IPS-20b (cell line): ENCODE measurements around the gene BBS9.

ENCODE experiments used
- H3K27ac ChIP-seq: one replicate; pipeline ENCODE4 v1.5.1; 2013; ENCODE audit warnings: low read length
- H3K27me3 ChIP-seq: 2 replicates; pipeline ENCODE4 v1.6.1; 2013; ENCODE audit warnings: mild to moderate bottlenecking, low read length, inconsistent platforms; ENCODE audit not compliant: insufficient read depth
- H3K36me3 ChIP-seq: 2 replicates; pipeline ENCODE4 v1.6.1; 2013; ENCODE audit warnings: low read depth, mild to moderate bottlenecking, inconsistent platforms, low read length, moderate library complexity; ENCODE audit not compliant: insufficient read depth
- H3K4me1 ChIP-seq: 2 replicates; pipeline ENCODE4 v1.6.1; 2013; ENCODE audit warnings: mild to moderate bottlenecking, control low read depth, inconsistent platforms, low read length, moderate library complexity; ENCODE audit not compliant: insufficient read depth
- H3K4me3 ChIP-seq: 2 replicates; pipeline ENCODE4 v1.5.1; 2013; ENCODE audit warnings: mild to moderate bottlenecking, low read length, inconsistent platforms
- H3K9ac ChIP-seq: 2 replicates; pipeline ENCODE4 v1.6.1; 2013; ENCODE audit warnings: low read depth, mild to moderate bottlenecking, inconsistent platforms, low read length, moderate library complexity
- H3K9me3 ChIP-seq: 2 replicates; pipeline ENCODE4 v1.6.1; 2013; ENCODE audit warnings: mild to moderate bottlenecking, low read depth, low read length, inconsistent platforms; ENCODE audit not compliant: insufficient read depth

The BBS9 gene

GRCh38 chr7:33646166-33646565 is 516.8 kb downstream of the BBS9 start:
- no peaks in the 10 kb centered on the region for H3K36me3 ChIP-seq
- H3K4me1 ChIP-seq, result no peaks in the 10 kb centered on the region
- H3K4me3 ChIP-seq, result no peak overlapping the region
- H3K9me3 ChIP-seq, result no peaks in the 10 kb centered on the region
- no peak overlapping the region for H3K9ac ChIP-seq
- H3K27ac ChIP-seq, result no peak overlapping the region
- no peaks in the 10 kb centered on the region for H3K27me3 ChIP-seq

DNA sequence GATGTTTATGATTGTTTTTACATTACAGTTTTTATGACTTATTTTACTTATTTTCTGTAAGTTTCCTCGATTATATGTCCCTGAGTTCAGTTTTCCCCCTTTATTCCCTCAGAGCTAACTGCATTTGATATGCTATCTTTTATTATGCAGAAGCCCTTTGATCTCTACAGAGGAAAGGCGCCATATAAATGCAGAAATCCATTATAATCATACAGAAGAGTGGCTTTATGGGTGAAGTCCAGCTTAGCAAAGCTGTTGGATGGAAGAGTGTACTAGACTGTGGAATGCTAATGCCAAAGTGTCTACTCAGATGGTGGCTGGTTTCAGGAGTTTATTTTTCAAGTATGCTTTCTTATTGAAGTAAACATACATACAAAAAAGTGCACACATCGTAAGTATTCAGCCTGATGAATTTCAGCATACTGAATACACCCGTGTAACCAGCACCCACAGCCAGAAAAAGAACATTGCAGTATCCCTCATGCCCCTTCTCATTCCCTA is 517.6 kb downstream of the BBS9 start:
- H3K9ac ChIP-seq, result no peak overlapping the region
- H3K27ac ChIP-seq, result no peak overlapping the region
- H3K36me3 ChIP-seq, result no peaks in the 10 kb centered on the region
- H3K27me3 ChIP-seq, result no peaks in the 10 kb centered on the region
- no peak overlapping the region for H3K4me3 ChIP-seq
- no peaks in the 10 kb centered on the region for H3K9me3 ChIP-seq
- no peaks in the 10 kb centered on the region for H3K4me1 ChIP-seq

GRCh38 chr7:33649476-33650441 is 520.4 kb downstream of the BBS9 start:
- Histone ChIP-seq H3K4me1 (no peaks in the 10 kb centered on the region), H3K27ac (no peak overlapping the region), H3K36me3 (no peaks in the 10 kb centered on the region)

GRCh38 chr7:33650828-33651227 is 521.5 kb downstream of the BBS9 start:
- no peak overlapping the region for H3K27ac ChIP-seq
- H3K9ac ChIP-seq, result no peak overlapping the region
- H3K4me3 ChIP-seq, result no peak overlapping the region
- no peaks in the 10 kb centered on the region for H3K27me3 ChIP-seq
- H3K36me3 ChIP-seq, result no peaks in the 10 kb centered on the region
- no peaks in the 10 kb centered on the region for H3K4me1 ChIP-seq
- H3K9me3 ChIP-seq, result no peaks in the 10 kb centered on the region

More at GRCh38 chr7:33649476-33650441, 520.4 kb downstream of the BBS9 start:
- Histone ChIP-seq H3K9ac (no peak overlapping the region), H3K9me3 (no peaks in the 10 kb centered on the region), H3K27me3 (no peaks in the 10 kb centered on the region), H3K4me3 (no peak overlapping the region)

DNA sequence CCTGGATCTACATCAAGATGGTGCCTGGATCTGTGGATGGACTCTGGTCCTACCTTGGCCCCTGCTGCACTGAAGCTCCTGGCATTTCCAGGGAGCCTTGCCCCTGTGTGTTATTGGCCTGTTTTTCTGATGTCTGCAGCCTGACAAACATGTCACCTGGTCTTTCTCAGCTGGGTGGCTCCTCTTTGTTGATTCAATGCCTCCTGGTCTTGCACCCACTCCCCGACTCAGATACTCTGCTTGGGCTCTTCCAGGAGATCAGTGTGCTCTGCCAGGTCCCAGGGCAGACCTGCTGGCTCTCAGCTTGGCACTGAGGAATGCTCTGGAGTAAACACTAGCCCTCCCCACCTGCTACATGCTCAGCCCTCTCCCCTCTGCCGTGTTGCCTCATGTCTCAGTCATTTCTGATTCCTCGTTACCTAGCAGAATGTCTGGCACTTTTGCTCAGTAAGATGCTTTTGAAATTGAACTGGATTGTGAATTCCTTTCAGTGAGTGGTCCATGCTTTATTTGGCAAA is 522.7 kb downstream of the BBS9 start:
- H3K27ac ChIP-seq, result no peak overlapping the region
- H3K4me1 ChIP-seq, result no peaks in the 10 kb centered on the region

GRCh38 chr7:33654676-33655075 is 525.3 kb downstream of the BBS9 start:
- H3K9ac ChIP-seq, result no peak overlapping the region
- no peaks in the 10 kb centered on the region for H3K36me3 ChIP-seq
- H3K4me1 ChIP-seq, result no peaks in the 10 kb centered on the region
- no peaks in the 10 kb centered on the region for H3K27me3 ChIP-seq
- H3K27ac ChIP-seq, result no peak overlapping the region
- no peak overlapping the region for H3K4me3 ChIP-seq
- no peaks in the 10 kb centered on the region for H3K9me3 ChIP-seq

More for the DNA sequence above, 522.7 kb downstream of the BBS9 start:
- H3K27me3 ChIP-seq, result no peaks in the 10 kb centered on the region
- H3K36me3 ChIP-seq, result no peaks in the 10 kb centered on the region
- no peaks in the 10 kb centered on the region for H3K9me3 ChIP-seq
- H3K9ac ChIP-seq, result no peak overlapping the region
- no peak overlapping the region for H3K4me3 ChIP-seq
